Measurements from ENCODE around the gene KIF5B. TPM values are rescaled to one million over a fixed set of nuclear protein-coding genes. Genes with fewer than 3 reads are reported as not detected.

KIF5B gene
- total and polyA plus RNA-seq, 4 donors: 12.2 to 42.0 (median 22.9) TPM

- no peak overlapping the region for H3K27ac ChIP-seq (ENCODE audit: low read depth in 1 of 2, low read length in 2 of 2)
- H3K4me3 ChIP-seq (ENCODE audit: low read depth in 1 of 3, low read length in 3 of 3): no peak overlapping the region
- H3K27me3 ChIP-seq (ENCODE audit: control insufficient read depth in 4 of 4, insufficient read depth in 4 of 4, low read length in 3 of 4): no peaks in the 10 kb centered on the region
- WGBS: 92% methylated on average over 7 of the region's 7 CpGs
- peaks cover 0 to 3% (median 0%) of the 10 kb centered on the region in 4 donors for H3K4me1 ChIP-seq (ENCODE audit: control insufficient read depth in 4 of 4, insufficient read depth in 4 of 4, low read length in 3 of 4)
- H3K9me3 ChIP-seq (ENCODE audit: control insufficient read depth in 4 of 4, low read length in 3 of 4): no peaks in the 10 kb centered on the region
- H3K9ac ChIP-seq (ENCODE audit: low read depth in 1 of 2, low read length in 2 of 2): no peak overlapping the region
- no peak for DNase-seq (ENCODE audit: low spot score)
- no peaks in the 10 kb centered on the region for H3K36me3 ChIP-seq (ENCODE audit: control insufficient read depth in 4 of 4, insufficient read depth in 3 of 4, low read depth in 1 of 4, low read length in 3 of 4)
- TF ChIP-seq FOXA2 (IDR thresholded peaks at IDR 0.05) (no peak), NR2F2 (IDR thresholded peaks at IDR 0.05) (no peak), HNF4G (IDR thresholded peaks at IDR 0.05) (no peak), JUND (IDR thresholded peaks at IDR 0.05) (no peak), RXRA (IDR thresholded peaks at IDR 0.05) (no peak), ZBTB33 (IDR thresholded peaks at IDR 0.05) (no peak)
Observed at GRCh38 chr10:32072025-32072800, 16.0 kb upstream of the KIF5B start.

GRCh38 chr10:32070645-32071044 lies 14.4 kb upstream of the KIF5B start:
- Histone ChIP-seq H3K4me3 (ENCODE audit: low read depth in 1 of 3, low read length in 3 of 3) (no peak overlapping the region), H3K27ac (ENCODE audit: low read depth in 1 of 2, low read length in 2 of 2) (no peak overlapping the region), H3K9ac (ENCODE audit: low read depth in 1 of 2, low read length in 2 of 2) (no peak overlapping the region), H3K4me1 (ENCODE audit: control insufficient read depth in 4 of 4, insufficient read depth in 4 of 4, low read length in 3 of 4) (peaks cover 0 to 3% (median 0%) of the 10 kb centered on the region in 4 donors), H3K36me3 (ENCODE audit: control insufficient read depth in 4 of 4, insufficient read depth in 3 of 4, low read depth in 1 of 4, low read length in 3 of 4) (no peaks in the 10 kb centered on the region), H3K27me3 (ENCODE audit: control insufficient read depth in 4 of 4, insufficient read depth in 4 of 4, low read length in 3 of 4) (no peaks in the 10 kb centered on the region), H3K9me3 (ENCODE audit: control insufficient read depth in 4 of 4, low read length in 3 of 4) (no peaks in the 10 kb centered on the region)
- no peak for DNase-seq (ENCODE audit: low spot score)
- 85% methylated on average over 2 of the region's 2 CpGs for WGBS
- TF ChIP-seq SP1 (IDR thresholded peaks at IDR 0.05): no peak

- no peak for DNase-seq (ENCODE audit: low spot score)
Observed at GRCh38 chr10:32068569-32068968, 12.3 kb upstream of the KIF5B start.

More at GRCh38 chr10:32068569-32068968, 12.3 kb upstream of the KIF5B start:
- TF ChIP-seq EGR1 (IDR thresholded peaks at IDR 0.05; ENCODE audit: low read depth in 2 of 2): no peak
- no peak for TF ChIP-seq SP1 (IDR thresholded peaks at IDR 0.05)
- TF ChIP-seq TAF1 (conservative IDR thresholded peaks at IDR 0.05): no peak
- TF ChIP-seq HNF4G (IDR thresholded peaks at IDR 0.05): no peak
- TF ChIP-seq GABPA (IDR thresholded peaks at IDR 0.05 in 1 of 2, conservative IDR thresholded peaks at IDR 0.05 in 1 of 2): no peak
- TF ChIP-seq FOXA2 (IDR thresholded peaks at IDR 0.05): no peak
- TF ChIP-seq NR2F2 (IDR thresholded peaks at IDR 0.05): no peak
- TF ChIP-seq REST (IDR thresholded peaks at IDR 0.05): no peak
- TF ChIP-seq CTCF (IDR thresholded peaks at IDR 0.05; ENCODE audit: low read depth, low read length, missing input control): no peak
- WGBS: 76% methylated on average over 12 of the region's 12 CpGs
- no peak overlapping the region for H3K9ac ChIP-seq (ENCODE audit: low read depth in 1 of 2, low read length in 2 of 2)
- no peak overlapping the region for H3K4me3 ChIP-seq (ENCODE audit: low read depth in 1 of 3, low read length in 3 of 3)
- H3K36me3 ChIP-seq (ENCODE audit: control insufficient read depth in 4 of 4, insufficient read depth in 3 of 4, low read depth in 1 of 4, low read length in 3 of 4): no peaks in the 10 kb centered on the region
- H3K4me1 ChIP-seq (ENCODE audit: control insufficient read depth in 4 of 4, insufficient read depth in 4 of 4, low read length in 3 of 4): peaks cover 0 to 2% (median 0%) of the 10 kb centered on the region in 4 donors
- no peaks in the 10 kb centered on the region for H3K27me3 ChIP-seq (ENCODE audit: control insufficient read depth in 4 of 4, insufficient read depth in 4 of 4, low read length in 3 of 4)
- H3K9me3 ChIP-seq (ENCODE audit: control insufficient read depth in 4 of 4, low read length in 3 of 4): no peaks in the 10 kb centered on the region
- H3K27ac ChIP-seq (ENCODE audit: low read depth in 1 of 2, low read length in 2 of 2): no peak overlapping the region

Measured in liver (tissue), 9 donors.